A549 (cell line): ENCODE data around the gene EVI5L. TPM values are rescaled to one million over a fixed set of nuclear protein-coding genes. Genes with fewer than 3 reads are reported as not detected.

Experiments used
- ATAC-seq, 2 experiments: fragments of 200-7000 bp in 1 of 2; fragments of >200 bp in 1 of 2; cut with Nextera tagmentation in 1 of 2; cut with Tn5 transposase in 1 of 2; 3 replicates each; pipeline versions ENCODE4 v1.8.0 to v1.9.1; 2018 to 2020; ENCODE audit warnings: mild to moderate bottlenecking in 1 of 2, moderate library complexity in 1 of 2
- CTCF ChIA-PET: fragments of 300-600 bp; sonication (Branson Sonifier 250); formaldehyde crosslinking; extraction: SDS; loops from one replicate; lab custom pipeline; 2021; ENCODE audit warnings: antibody characterized with exemption, inconsistent platforms; lab: Yijun Ruan, JAX
- POLR2A ChIA-PET: fragments of 350-600 bp; formaldehyde crosslinking; extraction: SDS; loops from one replicate; lab custom pipeline; 2021; ENCODE audit warnings: antibody characterized with exemption, inconsistent platforms; lab: Yijun Ruan, JAX
- DNase-seq, 2 experiments: peaks; one replicate each; pipeline versions ENCODE4 v3.0.0 to v3.0.0-alpha.2; 2011 to 2016; ENCODE audit warnings: low read depth in 1 of 2, low spot score in 1 of 2
- FAIRE-seq: peaks from 2 replicates; lab custom pipeline; 2011; peaks lifted over from hg19 to GRCh38; lab: Jason Lieb, UNC
- H3K27ac ChIP-seq, 2 experiments: fragments of >200 bp; sonication (Bioruptor Twin); formaldehyde crosslinking; 3 replicates each; pipeline ENCODE4 v1.5.1; 2016 to 2017
- H3K4me1 ChIP-seq: fragments of >200 bp; sonication (Bioruptor Twin); formaldehyde crosslinking; 3 replicates; pipeline ENCODE4 v1.6.1; 2016
- H3K4me2 ChIP-seq: fragments of >200 bp; sonication (Bioruptor Twin); formaldehyde crosslinking; 3 replicates; pipeline ENCODE4 v1.6.1; 2016
- H3K4me3 ChIP-seq: fragments of >200 bp; sonication (Bioruptor Twin); formaldehyde crosslinking; 3 replicates; pipeline ENCODE4 v1.5.1; 2016
- H3K9me3 ChIP-seq: fragments of >200 bp; sonication (Bioruptor Twin); formaldehyde crosslinking; 3 replicates; pipeline ENCODE4 v1.6.1; 2016
- CBX2 ChIP-seq: fragments of 200-600 bp; sonication (generic); IDR thresholded peaks from 2 replicates; pipeline ENCODE4 v1.6.1; 2016; ENCODE audit warnings: low read depth, mild to moderate bottlenecking, borderline replicate concordance
- CEBPB ChIP-seq, 2 experiments: fragments of >200 bp in 1 of 2; sonication (Bioruptor Twin) in 1 of 2; formaldehyde crosslinking in 1 of 2; IDR thresholded peaks; 2 replicates each; pipeline ENCODE4 v1.6.1; 2012 to 2016
- EHF ChIP-seq: fragments of 250-450 bp; sonication (Bioruptor Pico); IDR thresholded peaks from 2 replicates; pipeline ENCODE4 v1.5.0; 2020; ENCODE audit warnings: mild to moderate bottlenecking
- FOXS1 ChIP-seq: fragments of 250-450 bp; sonication (Bioruptor Pico); IDR thresholded peaks from 2 replicates; pipeline ENCODE4 v1.5.0; 2020; ENCODE audit warnings: mild to moderate bottlenecking, moderate library complexity
- GATA3 ChIP-seq: IDR thresholded peaks from 2 replicates; pipeline ENCODE4 v1.6.1; 2012; ENCODE audit warnings: borderline replicate concordance
- HDAC2 ChIP-seq: fragments of 200-600 bp; sonication (generic); IDR thresholded peaks from 2 replicates; pipeline ENCODE4 v1.6.1; 2016
- HEYL ChIP-seq: fragments of 250-450 bp; sonication (Bioruptor Pico); IDR thresholded peaks from 2 replicates; pipeline ENCODE4 v1.8.0; 2021; ENCODE audit warnings: mild to moderate bottlenecking, moderate library complexity
- HOXB5 ChIP-seq: fragments of 250-450 bp; sonication (Bioruptor Pico); IDR thresholded peaks from 2 replicates; pipeline ENCODE4 v1.5.0; 2020; ENCODE audit warnings: mild to moderate bottlenecking, moderate library complexity
- MYC ChIP-seq: IDR thresholded peaks from 2 replicates; pipeline ENCODE4 v1.6.1; 2012; ENCODE audit warnings: mild to moderate bottlenecking, inconsistent platforms, low read length, improper control_type of control experiment, borderline replicate concordance
- NFE2L2 ChIP-seq: fragments of 150-350 bp; conservative IDR thresholded peaks from 2 replicates; pipeline ENCODE4 v1.6.1; 2014; ENCODE audit warnings: low read length
- NPAS2 ChIP-seq: fragments of 250-450 bp; sonication (Bioruptor Pico); IDR thresholded peaks from 2 replicates; pipeline ENCODE4 v1.8.0; 2022; ENCODE audit warnings: mild to moderate bottlenecking, moderate library complexity, borderline replicate concordance
- PHF8 ChIP-seq: fragments of 200-600 bp; sonication (generic); IDR thresholded peaks from 2 replicates; pipeline ENCODE4 v1.6.1; 2016; ENCODE audit warnings: low read depth, mild to moderate bottlenecking, antibody characterized with exemption, moderate library complexity, borderline replicate concordance
- RNF2 ChIP-seq: fragments of 200-600 bp; sonication (generic); IDR thresholded peaks from 2 replicates; pipeline ENCODE4 v1.6.1; 2016; ENCODE audit warnings: low read depth, mild to moderate bottlenecking, antibody characterized with exemption, moderate library complexity, borderline replicate concordance
- TFCP2L1 ChIP-seq: fragments of 250-450 bp; sonication (Bioruptor Pico); IDR thresholded peaks from 2 replicates; pipeline ENCODE4 v1.5.0; 2021; ENCODE audit warnings: mild to moderate bottlenecking
- WGBS: methylation state at CpG from one replicate; pipeline ENCODE4 v1.1.6; 2017; ENCODE audit errors: missing lambda C conversion rate; 5-methylcytosine and 5-hydroxymethylcytosine counted together
- polyA plus RNA-seq, 4 experiments: library from polyadenylated mRNA; depleted of rRNA in 3 of 4; stranded (reverse); fragments of >200 nt; fragmentation: RNase III in 1 of 4; extraction: RNeasy Plus Mini Kit Qiagen cat#74134 plus additional on column Dnase treatment in 1 of 4; gene quantifications; 2 replicates in 3 of 4; 3 replicates in 1 of 4; pipeline ENCODE4 v1.2.3, GENCODE V29; 2011 to 2017
- TF ChIP-seq, protein P1 (sequence below): fragments of 150-350 bp; IDR thresholded peaks from 2 replicates; pipeline ENCODE4 v1.6.1; 2014; ENCODE audit warnings: low read depth, mild to moderate bottlenecking, low read length
- TF ChIP-seq, protein P2 (sequence below): IDR thresholded peaks from 2 replicates; pipeline ENCODE4 v1.6.1; 2012

EVI5L gene
- polyA plus RNA-seq, 2 of the 4 experiments (the other 2 are of a cell fraction), result 1.2 to 1.8 TPM

DNA sequence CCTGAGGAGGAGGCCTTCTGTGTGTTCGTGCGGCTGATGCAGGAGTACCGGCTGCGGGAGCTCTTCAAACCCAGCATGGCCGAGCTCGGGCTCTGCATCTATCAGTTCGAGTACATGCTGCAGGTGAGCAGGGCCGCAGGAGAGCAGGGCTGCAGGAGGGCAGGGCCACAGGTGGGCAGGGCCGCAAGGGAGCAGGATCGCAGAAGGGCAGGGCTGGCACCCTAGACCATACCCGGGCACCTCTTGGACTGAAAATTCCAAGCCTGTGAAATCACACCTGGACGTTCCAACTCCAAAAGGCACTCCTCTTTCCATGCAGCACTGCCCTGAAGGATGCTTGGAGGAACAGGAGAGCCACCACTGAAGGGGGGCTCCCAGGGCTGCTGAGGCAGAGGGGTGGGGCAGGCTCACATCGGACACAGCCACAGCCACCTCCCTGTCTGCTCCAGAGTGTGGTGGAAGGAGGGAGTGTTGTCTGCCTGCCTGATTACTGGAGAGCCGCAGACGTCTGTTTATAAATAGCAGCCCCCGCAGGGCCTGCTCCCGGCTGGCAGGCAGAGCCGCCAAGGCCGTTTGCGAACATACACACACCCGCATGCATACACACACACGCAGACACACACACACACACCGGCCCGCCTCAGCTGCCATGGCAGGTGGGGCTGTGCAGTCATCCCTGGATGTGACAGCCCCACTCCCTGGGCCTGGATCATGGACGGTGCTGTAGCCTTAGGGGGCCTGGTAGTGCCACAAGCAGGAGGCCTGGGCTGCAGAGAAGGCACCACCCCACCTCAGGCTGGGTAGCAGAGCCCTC lies 20.2 kb downstream of the EVI5L start:
- H3K4me3 ChIP-seq, result no peak overlapping the region
- WGBS, result 52% methylated on average over 10 of the region's 25 CpGs
- CTCF ChIA-PET, result interaction anchor here (0.7 to 2.4 kb wide), 3 partner anchors 18 to 72 kb away, joined by 3 to 10 read pairs (median 6); no protein-coding TSS in a partner anchor
- no peak overlapping the region for H3K4me2 ChIP-seq
- peaks cover 3% of the 10 kb centered on the region; the same call in 1 of the 3 replicates for H3K4me1 ChIP-seq
- no peak overlapping the region for H3K27ac ChIP-seq
- DNase-seq (no peak), ATAC-seq (no peak), FAIRE-seq (no peak)
- TF ChIP-seq PHF8, result no peak
- TF ChIP-seq TFCP2L1 (CRISPR knock-in tag), result no peak
- no peak for TF ChIP-seq NFE2L2
- TF ChIP-seq GATA3, result no peak
- no peak for TF ChIP-seq HEYL
- no peak for TF ChIP-seq FOXS1
- TF ChIP-seq CEBPB (IDR thresholded peaks at IDR 0.05), result no peak
- TF ChIP-seq EHF (CRISPR knock-in tag), result no peak
- POLR2A ChIA-PET, result no interaction called here
- H3K9me3 ChIP-seq, result no peaks in the 10 kb centered on the region

DNA sequence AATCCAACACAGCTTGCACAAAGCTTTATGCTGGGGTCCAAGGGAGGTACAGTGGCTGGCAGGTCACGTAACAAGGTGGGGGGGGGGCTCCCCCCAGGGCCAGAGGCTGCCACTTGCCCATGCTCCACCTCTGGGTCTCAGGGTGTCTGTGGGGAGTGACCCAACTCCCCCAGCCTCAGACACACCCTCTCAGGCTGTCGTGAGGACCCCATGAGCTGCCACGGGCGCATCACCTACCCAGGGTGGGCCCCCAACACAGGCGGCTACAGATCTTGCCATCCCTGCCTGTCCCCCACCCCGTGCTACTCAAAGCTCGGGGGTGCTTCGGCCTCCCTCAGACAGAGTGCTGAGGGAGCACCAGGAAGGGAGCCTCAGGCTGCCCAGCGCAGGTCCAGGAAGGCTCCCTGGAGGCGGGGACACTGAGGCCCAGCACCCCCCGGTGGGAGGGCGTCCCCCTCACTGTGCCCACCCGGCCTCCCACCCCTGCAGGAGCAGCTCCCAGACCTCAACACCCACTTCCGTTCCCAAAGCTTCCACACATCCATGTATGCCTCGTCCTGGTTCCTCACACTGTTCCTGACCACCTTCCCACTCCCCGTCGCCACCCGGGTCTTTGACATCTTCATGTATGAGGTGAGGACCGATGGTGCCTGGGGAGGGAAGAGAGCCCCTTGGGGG lies 21.1 kb downstream of the EVI5L start:
- FAIRE-seq (no peak), ATAC-seq (no peak), DNase-seq (no peak)
- TF ChIP-seq CBX2, result no peak
- TF ChIP-seq, protein P1, sequence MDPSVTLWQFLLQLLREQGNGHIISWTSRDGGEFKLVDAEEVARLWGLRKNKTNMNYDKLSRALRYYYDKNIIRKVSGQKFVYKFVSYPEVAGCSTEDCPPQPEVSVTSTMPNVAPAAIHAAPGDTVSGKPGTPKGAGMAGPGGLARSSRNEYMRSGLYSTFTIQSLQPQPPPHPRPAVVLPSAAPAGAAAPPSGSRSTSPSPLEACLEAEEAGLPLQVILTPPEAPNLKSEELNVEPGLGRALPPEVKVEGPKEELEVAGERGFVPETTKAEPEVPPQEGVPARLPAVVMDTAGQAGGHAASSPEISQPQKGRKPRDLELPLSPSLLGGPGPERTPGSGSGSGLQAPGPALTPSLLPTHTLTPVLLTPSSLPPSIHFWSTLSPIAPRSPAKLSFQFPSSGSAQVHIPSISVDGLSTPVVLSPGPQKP, result no peak
- no peak for TF ChIP-seq HDAC2
- no peak for TF ChIP-seq NPAS2 (CRISPR knock-in tag)
- TF ChIP-seq, protein P2, sequence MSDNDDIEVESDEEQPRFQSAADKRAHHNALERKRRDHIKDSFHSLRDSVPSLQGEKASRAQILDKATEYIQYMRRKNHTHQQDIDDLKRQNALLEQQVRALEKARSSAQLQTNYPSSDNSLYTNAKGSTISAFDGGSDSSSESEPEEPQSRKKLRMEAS, result no peak
- no peak for TF ChIP-seq RNF2
- ChIA-PET CTCF (interaction anchor here (0.7 to 3.7 kb wide), 5 partner anchors 10 to 71 kb away, joined by 3 to 23 read pairs (median 10); partner anchors contain the start of genes EVI5L and MAP2K7), POLR2A (no interaction called here)
- no peak overlapping the region for H3K4me3 ChIP-seq
- no peak overlapping the region for H3K27ac ChIP-seq
- no peaks in the 10 kb centered on the region for H3K9me3 ChIP-seq
- peaks cover 3% of the 10 kb centered on the region; the same call in 1 of the 3 replicates for H3K4me1 ChIP-seq
- 69% methylated on average over 6 of the region's 19 CpGs for WGBS
- no peak overlapping the region for H3K4me2 ChIP-seq

DNA sequence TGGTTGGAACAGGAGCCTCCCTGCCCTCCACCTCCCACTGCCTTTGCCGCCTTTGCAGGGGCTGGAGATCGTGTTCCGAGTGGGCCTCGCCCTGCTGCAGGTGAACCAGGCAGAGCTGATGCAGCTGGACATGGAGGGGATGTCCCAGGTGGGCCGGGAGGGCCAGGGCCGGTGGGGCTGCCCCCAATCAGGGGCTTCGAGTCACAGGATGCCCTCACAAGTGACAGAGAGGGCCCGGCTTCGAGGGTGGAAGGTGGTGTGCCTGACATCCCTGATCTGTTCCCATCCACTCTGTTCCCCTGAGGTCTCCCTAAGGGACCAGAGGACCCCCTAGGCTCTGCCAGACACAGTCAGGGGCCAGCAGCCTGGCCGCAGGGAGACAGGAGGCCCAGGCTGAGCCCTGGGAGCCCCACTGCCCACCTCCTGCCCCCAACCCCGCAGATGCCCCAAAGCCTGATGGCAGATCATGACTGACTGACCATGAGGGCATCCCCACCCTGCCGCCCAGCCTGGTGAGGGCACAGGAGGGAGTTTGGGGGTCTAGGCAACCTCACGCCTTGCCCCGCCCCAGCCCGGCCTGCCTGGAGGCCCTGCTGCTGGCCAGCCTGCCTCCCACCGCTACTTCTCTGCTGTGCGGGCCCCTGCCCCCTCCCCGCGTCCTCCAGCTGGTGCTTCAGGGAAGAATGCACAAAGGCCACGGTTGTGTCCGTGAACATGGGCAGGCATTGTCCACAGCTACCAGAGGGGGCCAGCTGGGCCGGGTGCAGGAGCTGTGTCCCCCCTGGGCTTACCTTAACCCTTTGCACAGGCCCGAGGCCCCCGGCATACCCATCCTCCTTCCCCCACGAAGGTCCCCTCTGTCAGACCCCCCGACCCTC lies 21.8 kb downstream of the EVI5L start:
- no peak for FAIRE-seq
- ChIA-PET CTCF (interaction anchor here (0.8 to 3.7 kb wide), 17 partner anchors 8 to 92 kb away, joined by 3 to 23 read pairs (median 9); partner anchors contain the start of genes EVI5L, MAP2K7, SNAPC2 and TIMM44), POLR2A (interaction anchor here (1.5 kb wide), 1 partner anchor 17 kb away, joined by 5 read pairs; no protein-coding TSS in a partner anchor)

More for the DNA sequence above, 21.8 kb downstream of the EVI5L start:
- no peak for ATAC-seq
- no peak overlapping the region for H3K4me3 ChIP-seq
- no peak for DNase-seq
- H3K27ac ChIP-seq, result no peak overlapping the region
- WGBS, result 60% methylated on average over 19 of the region's 26 CpGs
- no peaks in the 10 kb centered on the region for H3K9me3 ChIP-seq
- H3K4me1 ChIP-seq, result peaks cover 3% of the 10 kb centered on the region; the same call in 1 of the 3 replicates
- H3K4me2 ChIP-seq, result no peak overlapping the region
- no peak for TF ChIP-seq MYC
- TF ChIP-seq HDAC2, result no peak
- no peak for TF ChIP-seq HOXB5 (CRISPR knock-in tag)
- TF ChIP-seq HEYL, result no peak
